GM21576 (cell line): ENCODE measurements around the gene ACAP2.

Experiments
- ATAC-seq: cut with Tn5 transposase; IDR thresholded peaks from one replicate; pipeline ENCODE4 v1.9.1; 2021; ENCODE audit warnings: mild to moderate bottlenecking, moderate library complexity; ENCODE audit not compliant: unreplicated experiment

The ACAP2 gene

GRCh38 chr3:195263193-195263924 is 179.5 kb downstream of the ACAP2 start:
- no peak for ATAC-seq

DNA sequence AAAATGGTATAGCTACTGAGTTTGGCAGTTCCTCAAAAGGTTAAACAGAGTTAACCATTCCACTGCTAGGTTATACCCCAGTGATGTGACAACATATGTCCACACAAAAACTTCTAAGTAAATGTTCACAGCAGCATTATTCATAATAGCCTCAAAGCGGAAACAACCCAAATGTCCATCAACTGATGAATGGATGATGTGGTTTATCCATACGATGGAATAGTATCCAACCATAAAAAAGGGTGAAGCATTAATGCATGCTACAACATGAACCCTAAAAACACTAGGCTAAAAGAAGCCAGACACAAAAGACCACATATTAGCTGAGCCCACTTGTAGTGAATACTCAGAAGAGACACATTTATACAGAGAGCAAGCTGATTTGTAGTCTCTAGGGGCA is 180.9 kb downstream of the ACAP2 start:
- ATAC-seq = no peak

DNA sequence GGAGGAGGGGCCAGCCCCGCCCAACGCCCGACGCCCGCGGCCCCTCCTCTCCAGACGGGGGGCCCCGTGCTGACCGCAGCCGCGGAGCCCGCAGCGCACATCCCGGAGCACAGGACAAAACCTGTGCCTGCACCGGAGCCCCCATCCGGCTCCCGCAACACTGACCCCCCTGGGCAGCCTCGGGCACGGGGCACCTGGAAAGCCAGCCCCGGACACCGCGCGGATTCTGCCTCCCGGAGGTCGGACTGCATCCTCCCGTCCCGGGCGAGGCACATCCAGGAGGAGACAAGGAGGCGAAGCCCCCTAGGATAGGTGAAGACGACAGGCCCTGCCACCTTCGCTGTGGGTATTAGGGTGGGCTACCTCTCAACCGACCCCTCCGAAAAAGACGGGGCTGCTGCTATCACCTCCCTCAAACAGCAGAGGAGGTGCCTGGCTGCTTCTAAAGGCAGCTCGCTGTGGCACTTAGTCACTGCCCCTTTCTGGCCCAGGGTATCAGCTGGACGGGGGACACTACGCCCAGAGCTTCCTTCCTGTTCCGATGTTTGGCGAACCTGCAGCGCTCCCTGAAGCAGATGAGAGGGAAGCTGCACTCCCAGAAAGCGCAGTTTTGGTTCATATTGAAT is 182.4 kb downstream of the ACAP2 start:
- peak; percentile 7 for ATAC-seq

- ATAC-seq = peak; percentile 73
These were observed 183.1 kb downstream of the ACAP2 start for GRCh38 chr3:195259475-195260279.

GRCh38 chr3:195259154-195259474 is 183.7 kb downstream of the ACAP2 start:
- no peak for ATAC-seq

DNA sequence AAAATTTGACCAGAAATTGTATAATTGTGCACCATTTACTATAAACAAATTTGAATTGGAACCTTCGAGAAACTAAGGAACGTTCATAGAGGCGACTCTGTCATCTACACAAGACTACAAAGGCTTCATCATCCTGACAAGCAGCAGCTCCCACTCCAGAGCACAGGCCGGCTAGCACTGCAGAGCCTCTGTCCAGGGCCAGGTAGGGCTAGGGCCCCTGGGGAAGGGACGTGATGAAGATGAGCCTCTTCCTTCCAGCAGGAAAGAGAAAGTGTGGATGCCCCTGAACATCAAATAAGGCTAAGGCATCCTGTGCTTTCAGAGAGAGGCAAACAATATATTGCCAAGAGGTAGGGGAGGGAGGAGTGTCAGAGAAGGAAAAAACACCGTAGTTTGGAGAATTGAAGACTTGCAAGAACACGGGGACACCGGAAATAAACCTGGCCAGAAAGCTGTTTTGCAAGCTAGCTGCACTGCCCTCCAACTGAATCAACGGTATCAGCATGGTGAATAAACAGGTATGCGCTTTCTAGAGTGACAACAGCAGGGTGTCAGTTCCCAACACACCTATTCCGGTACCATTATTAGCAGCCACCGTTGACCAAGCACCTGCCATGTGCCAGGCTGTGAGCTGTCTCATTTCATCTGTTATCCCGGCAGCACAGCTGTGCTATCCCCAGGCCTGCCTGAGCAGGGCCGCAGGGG is 184.2 kb downstream of the ACAP2 start:
- no peak for ATAC-seq

DNA sequence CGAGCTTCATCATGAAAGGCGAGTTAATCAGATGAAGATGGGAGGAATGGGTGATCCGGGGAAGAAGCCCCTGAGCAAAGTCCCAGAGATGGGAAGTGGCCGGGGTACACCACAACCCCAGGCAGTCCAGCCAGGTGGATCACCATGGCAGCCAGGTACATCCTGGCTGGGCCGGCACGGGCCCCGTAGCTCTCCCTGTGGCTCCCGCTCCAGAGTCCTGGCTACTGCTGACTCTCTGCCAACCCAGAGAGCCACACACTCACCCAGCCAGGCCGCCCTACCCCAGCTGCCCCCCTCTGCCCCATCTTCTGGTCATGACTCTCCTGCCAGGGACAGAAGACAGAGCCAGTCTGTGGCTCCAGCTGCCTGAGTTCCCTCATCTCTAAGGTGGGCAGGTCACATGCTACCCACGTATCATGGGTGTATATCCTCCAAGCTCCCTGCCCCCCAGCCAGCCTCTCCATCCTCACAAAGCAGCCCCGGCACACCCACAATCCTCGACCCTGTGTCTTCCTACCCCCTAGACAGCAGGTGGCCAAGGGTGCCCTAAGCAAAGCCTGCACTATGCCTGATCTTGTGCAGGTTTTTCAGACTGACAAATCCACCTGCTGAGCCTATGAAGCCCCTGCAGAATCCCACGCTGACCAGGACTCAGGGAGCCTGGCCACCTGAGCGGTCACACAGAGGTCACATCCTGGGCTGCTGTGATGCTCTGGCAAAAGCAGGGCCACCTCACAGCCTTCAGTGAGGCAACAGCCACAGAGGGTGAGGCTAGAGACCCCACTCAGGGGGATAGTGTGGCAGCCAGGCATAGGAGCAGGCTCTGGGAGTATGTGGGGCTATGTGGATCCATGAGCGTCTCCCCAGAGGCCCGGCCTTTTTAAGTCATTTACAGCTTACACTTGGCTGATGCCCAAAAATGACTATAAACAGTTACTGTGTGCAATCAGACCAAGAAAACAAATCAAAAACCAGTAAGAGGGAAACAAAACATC is 185.1 kb downstream of the ACAP2 start:
- ATAC-seq = no peak

- no peak for ATAC-seq
These were observed 186.0 kb downstream of the ACAP2 start for GRCh38 chr3:195256639-195257453.

DNA sequence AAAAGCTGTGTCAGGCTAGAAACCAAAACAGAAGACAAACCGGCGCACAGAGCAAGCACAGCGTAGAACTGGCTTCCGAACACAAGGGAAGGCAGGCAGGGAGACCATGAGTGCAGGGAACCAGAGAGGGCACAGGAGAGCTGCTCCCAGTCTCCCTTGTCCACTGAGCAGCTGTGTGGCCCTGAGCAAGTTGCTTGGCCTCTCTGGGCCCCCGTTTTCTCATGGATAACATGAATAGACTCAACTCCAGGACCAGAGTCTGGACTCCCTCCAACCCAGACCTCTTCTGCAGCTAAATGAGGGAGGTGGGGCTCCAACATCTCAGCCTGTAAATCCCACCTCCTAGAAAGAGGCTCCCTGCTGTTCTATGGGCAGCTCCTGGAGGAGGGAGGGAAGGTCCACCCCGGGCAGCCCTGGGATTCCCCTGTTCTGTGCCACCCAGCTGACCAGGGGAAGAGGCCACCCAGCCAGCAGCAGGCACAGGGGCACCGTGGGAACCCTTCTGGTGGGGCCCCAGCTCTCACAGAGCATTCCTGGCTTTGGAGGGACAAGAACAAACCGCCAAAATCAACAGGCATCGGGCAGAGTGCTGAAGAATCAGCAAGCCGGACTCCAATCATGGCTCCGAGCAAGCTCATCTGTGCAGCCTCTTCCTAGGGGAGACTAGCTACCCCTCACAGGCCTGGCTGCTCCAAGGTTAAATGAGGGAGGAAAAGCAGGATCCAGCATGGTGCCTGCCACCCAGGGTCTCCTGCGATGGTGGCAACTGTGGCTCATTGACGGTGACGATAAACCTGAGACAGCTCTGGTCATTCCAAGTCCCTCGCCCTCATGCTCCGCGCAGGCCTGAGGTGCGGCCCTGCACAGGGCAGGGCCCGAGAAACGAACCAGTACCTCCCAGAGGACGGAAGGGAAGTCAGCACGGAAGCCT is 187.0 kb downstream of the ACAP2 start:
- ATAC-seq = no peak

- no peak for ATAC-seq
These were observed 187.7 kb downstream of the ACAP2 start for GRCh38 chr3:195255176-195255500.

- ATAC-seq = no peak
These were observed 188.2 kb downstream of the ACAP2 start for GRCh38 chr3:195254454-195255175.

DNA sequence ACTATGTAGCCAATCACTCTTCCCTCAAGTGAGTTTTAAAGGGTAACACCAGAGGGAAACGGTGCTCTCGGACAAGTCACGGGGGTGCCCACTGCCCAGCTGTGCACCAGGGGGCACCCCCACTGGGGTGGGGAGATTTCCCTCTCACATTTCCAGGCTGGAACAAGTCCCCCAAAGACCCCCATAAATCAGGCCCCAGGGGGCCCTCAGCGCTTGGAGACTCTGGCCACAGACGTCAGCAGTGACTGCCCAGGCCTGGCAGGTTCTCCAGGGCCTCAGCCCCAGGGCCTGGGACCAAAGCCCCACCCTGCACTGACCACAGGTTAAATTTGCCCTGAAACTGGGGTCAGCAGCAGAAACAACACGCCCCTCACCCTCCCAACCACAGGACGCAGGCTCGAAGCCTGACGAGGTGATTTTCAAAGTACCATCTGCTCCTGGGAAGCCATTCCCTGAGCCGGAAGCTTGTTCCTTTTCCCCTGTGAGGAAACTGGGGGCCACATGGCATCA is 188.8 kb downstream of the ACAP2 start:
- ATAC-seq = no peak

DNA sequence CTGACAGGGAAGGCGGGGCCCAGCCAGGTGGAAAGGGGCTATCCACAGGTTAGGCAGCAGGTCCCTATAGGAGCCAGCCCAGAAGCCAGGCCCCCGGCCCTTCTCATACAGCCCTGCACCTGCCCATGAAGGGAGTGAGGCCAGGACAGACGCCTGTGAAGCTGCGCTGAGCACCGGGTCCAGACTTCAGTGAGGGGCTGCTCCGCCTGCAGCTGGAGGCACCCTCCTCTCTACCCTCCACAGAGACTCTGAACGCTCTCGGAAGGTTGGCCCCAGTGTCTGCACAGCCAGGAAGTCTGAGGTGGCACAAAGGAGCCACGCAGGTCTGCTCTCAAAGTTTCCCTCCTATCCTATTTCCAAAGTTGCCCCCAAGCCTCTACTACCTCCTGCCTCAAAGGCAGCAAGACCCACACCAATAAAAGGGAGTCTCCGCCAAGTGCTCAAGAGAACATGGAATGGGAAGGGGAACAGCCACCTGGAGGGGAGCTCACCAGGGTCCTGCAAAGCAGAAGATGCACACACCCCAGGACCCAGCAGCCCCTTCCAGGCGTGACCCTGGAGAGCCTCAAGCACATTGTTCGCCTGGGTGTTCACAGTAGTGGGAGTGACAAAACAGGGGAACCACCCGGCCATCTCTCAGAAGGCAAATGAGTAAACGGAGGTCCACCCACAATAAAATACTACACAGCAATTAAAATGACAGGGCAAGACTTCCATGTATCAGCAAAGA is 191.3 kb downstream of the ACAP2 start:
- ATAC-seq = no peak

- no peak for ATAC-seq
These were observed 192.2 kb downstream of the ACAP2 start for GRCh38 chr3:195250473-195251251.

GRCh38 chr3:195249858-195250464 is 192.9 kb downstream of the ACAP2 start:
- no peak for ATAC-seq
